Nucleus accumbens (tissue), 56 donors: Measurements from ENCODE around the gene RGS7.
"Not testable (repeated sequence)": the region's sequence is repeated elsewhere in the genome, so short reads cannot be mapped to it uniquely, and the experiment has no call there.

Experiments used
- DNase-seq, 56 donors: peaks; one replicate each; lab custom pipeline; 2025; lab: John Stamatoyannopoulos, UW

RGS7 gene

DNA sequence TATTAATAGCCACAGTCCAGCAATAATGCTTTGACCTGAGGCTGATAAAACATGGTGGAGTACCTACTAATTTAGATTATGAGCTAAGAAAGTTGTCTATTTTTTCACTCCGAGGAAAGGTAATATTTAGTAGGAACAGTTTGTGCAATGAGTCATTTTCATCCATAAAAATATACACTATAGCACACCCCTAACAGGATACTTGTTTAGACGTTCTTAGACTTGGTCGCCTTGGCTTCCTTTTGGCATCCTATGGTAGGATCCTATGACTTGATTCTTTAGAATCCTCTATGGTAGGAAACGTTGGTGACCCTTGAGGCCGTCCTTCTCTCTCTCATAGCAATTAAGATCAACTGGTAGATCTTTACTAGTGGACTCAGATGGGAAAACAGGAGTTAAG lies 81.8 kb downstream of the RGS7 start:
- no peak for DNase-seq

- DNase-seq = no peak
Measured at GRCh38 chr1:241274693-241275092, 82.3 kb downstream of the RGS7 start.

DNA sequence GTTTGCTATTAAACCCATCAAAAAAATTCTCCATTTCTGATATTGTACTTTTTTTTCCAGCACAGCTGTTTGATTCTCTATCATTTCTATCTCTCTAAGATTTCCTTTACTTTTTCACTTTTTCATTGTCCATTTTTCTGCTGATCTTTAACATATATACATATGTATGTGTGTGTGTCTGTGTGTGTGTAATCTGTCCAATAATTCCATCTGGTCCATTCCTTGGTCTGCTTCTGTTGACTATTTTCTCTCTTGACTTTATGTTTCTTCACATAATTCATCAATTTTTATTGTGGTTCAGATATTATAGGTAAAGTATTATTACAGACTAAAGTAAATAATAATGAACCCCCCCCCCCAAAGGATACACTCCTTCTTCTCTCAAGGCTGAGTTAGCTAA lies 84.2 kb downstream of the RGS7 start:
- no peak for DNase-seq

GRCh38 chr1:241271427-241271826 lies 85.6 kb downstream of the RGS7 start:
- no peak for DNase-seq

GRCh38 chr1:241270016-241270415 lies 87.0 kb downstream of the RGS7 start:
- DNase-seq = no peak

GRCh38 chr1:241269116-241269515 lies 87.9 kb downstream of the RGS7 start:
- DNase-seq = no peak

- no peak for DNase-seq
Measured at GRCh38 chr1:241266121-241266520, 90.9 kb downstream of the RGS7 start.

DNA sequence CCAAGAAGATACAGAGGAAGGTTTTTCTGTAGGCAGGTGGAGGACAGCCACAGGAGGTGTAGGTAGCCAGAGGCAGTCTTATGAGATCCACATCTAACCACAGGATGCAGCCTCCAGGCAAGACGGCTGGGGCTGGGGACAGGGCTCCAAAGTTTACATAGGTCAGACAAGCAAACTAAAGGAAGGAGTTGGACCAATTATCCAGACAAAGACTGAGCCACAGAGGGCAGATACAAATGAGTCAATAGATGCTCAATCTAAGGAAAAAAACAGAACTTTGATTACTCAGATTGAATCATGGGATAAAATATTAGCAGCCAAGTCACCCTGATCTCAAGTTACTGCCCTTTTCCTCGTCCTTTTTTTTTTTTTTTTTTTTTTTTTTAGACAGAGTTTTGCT lies 91.6 kb downstream of the RGS7 start:
- DNase-seq = no peak

DNA sequence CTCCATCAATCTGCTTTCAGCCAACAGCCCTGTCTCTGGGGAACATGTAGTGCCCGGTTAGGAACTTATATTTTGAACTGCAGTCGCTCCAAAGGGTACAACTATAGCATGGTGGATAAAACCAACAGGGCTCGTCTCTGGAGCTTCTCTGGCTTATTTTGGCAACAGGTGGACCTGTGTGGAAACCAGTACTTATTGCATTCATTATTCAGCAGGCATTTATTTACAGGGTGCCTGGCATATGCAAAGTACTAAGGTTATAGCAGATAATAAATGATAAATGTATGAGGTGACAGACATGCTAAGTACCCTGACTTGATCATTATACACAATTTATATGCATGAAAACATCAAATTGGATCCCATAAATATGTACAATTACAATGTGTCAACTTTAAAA lies 93.7 kb downstream of the RGS7 start:
- no peak for DNase-seq

GRCh38 chr1:241253471-241253870 lies 103.5 kb downstream of the RGS7 start:
- no peak for DNase-seq

- no peak for DNase-seq
Measured at GRCh38 chr1:241250465-241250864, 106.5 kb downstream of the RGS7 start.

- no peak for DNase-seq
Measured at GRCh38 chr1:241240069-241240468, 116.9 kb downstream of the RGS7 start.

DNA sequence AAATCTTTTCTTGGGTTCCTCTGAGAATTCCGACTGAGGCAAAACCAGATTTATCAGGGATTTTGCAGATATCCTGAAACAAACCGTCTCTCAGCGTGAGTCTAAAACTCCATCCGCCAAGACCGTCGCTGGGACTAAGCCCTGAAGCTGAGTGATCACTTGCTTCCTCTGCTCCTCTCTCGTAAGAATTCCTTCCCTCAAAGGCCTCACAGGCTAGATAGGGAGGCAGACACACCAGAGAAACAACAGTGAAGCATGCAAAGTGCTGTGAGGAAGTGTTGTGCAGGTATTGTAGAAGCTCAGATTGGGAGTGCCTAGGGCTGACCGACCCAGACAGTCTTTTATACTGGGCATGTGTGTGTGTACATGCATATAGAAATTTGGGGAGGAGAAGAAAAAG lies 119.1 kb downstream of the RGS7 start:
- DNase-seq = no peak

GRCh38 chr1:241235256-241235897 lies 121.6 kb downstream of the RGS7 start:
- DNase-seq = peak in 24 of 56 donors; percentile 2 to 61 (median 15)

DNA sequence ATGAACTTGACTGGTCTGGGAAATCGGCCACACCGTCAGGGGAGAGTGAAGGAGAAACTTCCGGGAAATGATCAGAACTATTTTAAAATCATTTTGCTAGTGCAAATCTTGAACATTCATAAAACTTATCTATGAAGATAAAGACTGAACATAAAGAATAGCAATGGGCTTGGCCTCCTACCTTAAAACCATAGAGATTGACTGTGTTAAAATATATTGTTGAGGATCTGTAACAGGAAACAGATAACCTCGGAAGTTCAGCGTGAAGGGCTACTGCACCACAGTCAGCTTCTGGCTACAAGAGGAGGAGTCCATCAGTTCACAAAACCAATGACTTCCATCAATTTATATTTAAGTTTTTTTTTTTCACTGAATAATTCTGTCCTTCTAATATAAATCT lies 127.3 kb downstream of the RGS7 start:
- DNase-seq = no peak

GRCh38 chr1:241229216-241229615 lies 127.8 kb downstream of the RGS7 start:
- peak in 1 of 56 donors; percentile 7 for DNase-seq

DNA sequence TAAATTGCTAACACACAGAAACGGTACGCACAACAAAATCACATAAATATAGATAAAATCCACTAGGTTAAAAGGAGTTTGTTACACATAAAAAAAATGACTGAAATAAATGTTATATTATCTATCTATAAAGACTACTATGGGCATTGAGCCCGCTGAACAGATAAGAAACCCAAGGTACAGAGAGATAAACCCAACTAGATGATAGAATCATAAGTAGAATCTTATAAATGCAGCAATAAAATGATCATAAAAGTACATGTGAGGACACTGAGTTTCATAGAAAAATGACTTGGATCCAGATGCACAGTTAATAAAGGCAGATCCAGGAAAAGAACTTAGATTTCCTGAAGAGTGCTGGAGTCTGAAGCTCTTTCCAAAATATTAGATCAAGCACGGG lies 128.7 kb downstream of the RGS7 start:
- DNase-seq = no peak

GRCh38 chr1:241225741-241226140 lies 131.3 kb downstream of the RGS7 start:
- DNase-seq = no peak

DNA sequence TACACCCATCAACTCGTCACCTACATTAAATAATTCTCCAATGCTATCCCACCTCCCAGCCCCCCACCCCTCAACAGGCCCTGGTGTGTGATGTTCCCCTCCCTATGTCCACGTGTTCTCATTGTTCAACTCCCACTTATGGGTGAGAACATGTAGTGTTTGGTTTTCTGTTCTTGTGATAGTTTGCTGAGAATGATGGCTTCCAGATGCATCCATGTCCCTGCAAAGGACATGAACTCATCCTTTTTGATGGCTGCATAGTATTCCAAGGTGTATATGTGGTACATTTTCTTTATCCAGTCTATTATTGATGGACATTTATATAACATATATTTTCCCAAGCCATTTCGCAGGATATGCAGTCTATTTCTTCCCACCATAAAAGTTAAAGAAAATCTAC lies 132.8 kb downstream of the RGS7 start:
- not testable (repeated sequence) for DNase-seq

GRCh38 chr1:241222813-241223212 lies 134.2 kb downstream of the RGS7 start:
- not testable (repeated sequence) for DNase-seq

DNA sequence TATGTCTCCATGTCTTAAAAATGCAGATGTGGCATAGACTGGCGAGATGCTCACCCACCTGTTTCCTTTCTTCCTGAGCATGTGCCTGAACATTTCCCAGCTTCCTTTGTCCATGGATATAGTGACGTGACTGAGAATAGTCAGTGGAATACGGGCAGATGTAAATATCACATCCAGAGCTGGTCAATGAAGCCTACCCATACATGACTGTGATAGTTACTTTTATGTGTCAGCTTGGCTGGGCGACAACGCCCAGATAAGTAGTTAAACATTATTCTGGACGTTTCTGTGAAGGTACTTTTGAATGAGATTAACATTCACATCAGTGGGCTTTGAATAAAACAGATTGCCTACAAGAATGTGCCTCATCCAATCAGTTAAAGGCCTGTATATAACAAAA lies 135.7 kb downstream of the RGS7 start:
- no peak for DNase-seq

- not testable (repeated sequence) for DNase-seq
Measured at GRCh38 chr1:241220913-241221312, 136.1 kb downstream of the RGS7 start.

DNA sequence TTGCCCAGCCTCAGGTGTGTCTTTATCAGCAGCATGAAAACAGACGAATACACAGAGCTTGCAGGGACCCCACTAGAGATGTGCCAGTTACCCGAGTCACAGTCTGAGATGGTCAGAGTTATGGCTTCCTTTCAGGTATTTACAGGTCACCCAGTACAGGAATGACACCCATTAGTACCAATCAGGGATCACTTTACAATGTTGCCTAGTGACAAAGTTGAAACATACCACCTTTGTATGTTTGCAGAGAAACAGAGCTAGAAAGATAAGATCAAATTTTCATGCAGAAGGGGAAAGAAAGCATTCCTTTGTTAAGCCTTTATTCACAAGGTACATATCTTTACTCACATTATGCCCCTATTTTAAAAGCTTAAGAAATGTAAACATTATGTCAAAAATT lies 137.6 kb downstream of the RGS7 start:
- DNase-seq = no peak
